ENCODE measurements around the gene OXGR1. TPM values are rescaled to one million over a fixed set of nuclear protein-coding genes. Genes with fewer than 3 reads are reported as not detected.

The OXGR1 gene
- polyA plus RNA-seq, 1 donor (not counting 4 experiments of a cell fraction or from before 2014, with no cell fraction given): not detected

GRCh38 chr13:97020689-97021240, 26.5 kb upstream of the OXGR1 start:
- no peaks in the 10 kb centered on the region for H3K9me3 ChIP-seq (ENCODE audit: control insufficient read depth, low read depth, low read length)
- H3K9me1 ChIP-seq (ENCODE audit: control insufficient read depth, extremely low read depth, insufficient read depth, low read length): no peaks in the 10 kb centered on the region
- H2AFZ ChIP-seq (ENCODE audit: control insufficient read depth, low read length): no peak overlapping the region
- H3K27ac ChIP-seq (ENCODE audit: control insufficient read depth, insufficient read depth, low read length): no peak overlapping the region
- H3K4me1 ChIP-seq (ENCODE audit: control insufficient read depth, extremely low read depth, insufficient read depth, low read length): no peaks in the 10 kb centered on the region
- no peaks in the 10 kb centered on the region for H3K79me2 ChIP-seq (ENCODE audit: control insufficient read depth, insufficient read depth, low read length)
- no peak overlapping the region for H3K9ac ChIP-seq (ENCODE audit: control insufficient read depth, extremely low read depth, insufficient read depth, low read length)
- no peak overlapping the region for H3K4me3 ChIP-seq (ENCODE audit: control insufficient read depth in 2 of 3, extremely low read depth in 1 of 3, insufficient read depth in 2 of 3, low read depth in 1 of 3, low read length in 3 of 3)
- DNase-seq (ENCODE audit: low read depth, low spot score) (no peak), FAIRE-seq (no peak)
- dilution Hi-C loops (cut with MboI; ENCODE audit: extremely low pct_ligation_motif_present, low sequenced_read_pairs): no loop called here
- H3K36me3 ChIP-seq (ENCODE audit: control insufficient read depth in 2 of 2, extremely low read depth in 1 of 2, insufficient read depth in 2 of 2, low read length in 2 of 2): no peaks in the 10 kb centered on the region
- H3K27me3 ChIP-seq (ENCODE audit: control insufficient read depth, extremely low read depth, insufficient read depth, low read length): peaks cover 7% of the 10 kb centered on the region
- no peaks in the 10 kb centered on the region for H4K20me1 ChIP-seq (ENCODE audit: control insufficient read depth, extremely low read depth, insufficient read depth, low read length)
- no peak overlapping the region for H3K4me2 ChIP-seq (ENCODE audit: control insufficient read depth, extremely low read depth, insufficient read depth, low read depth, low read length)
- TF ChIP-seq EZH2 (IDR thresholded peaks at IDR 0.05; ENCODE audit: low read length) (no peak), CTCF (optimal IDR thresholded peaks at IDR 0.05 in 1 of 3, IDR thresholded peaks at IDR 0.05 in 1 of 3, conservative IDR thresholded peaks at IDR 0.05 in 1 of 3; ENCODE audit: extremely low read depth in 1 of 3, insufficient read depth in 2 of 3, low read length in 3 of 3) (no peak)

- DNase-seq (ENCODE audit: low read depth, low spot score) (no peak), FAIRE-seq (no peak)
- H2AFZ ChIP-seq (ENCODE audit: control insufficient read depth, low read length): no peak overlapping the region
- no peaks in the 10 kb centered on the region for H3K36me3 ChIP-seq (ENCODE audit: control insufficient read depth in 2 of 2, extremely low read depth in 1 of 2, insufficient read depth in 2 of 2, low read length in 2 of 2)
- no peak overlapping the region for H3K9ac ChIP-seq (ENCODE audit: control insufficient read depth, extremely low read depth, insufficient read depth, low read length)
- H3K27me3 ChIP-seq (ENCODE audit: control insufficient read depth, extremely low read depth, insufficient read depth, low read length): peaks cover 7% of the 10 kb centered on the region
- H3K9me3 ChIP-seq (ENCODE audit: control insufficient read depth, low read depth, low read length): no peaks in the 10 kb centered on the region
- no peak overlapping the region for H3K27ac ChIP-seq (ENCODE audit: control insufficient read depth, insufficient read depth, low read length)
- no peaks in the 10 kb centered on the region for H3K4me1 ChIP-seq (ENCODE audit: control insufficient read depth, extremely low read depth, insufficient read depth, low read length)
- dilution Hi-C loops (cut with MboI; ENCODE audit: extremely low pct_ligation_motif_present, low sequenced_read_pairs): no loop called here
- H3K4me3 ChIP-seq (ENCODE audit: control insufficient read depth in 2 of 3, extremely low read depth in 1 of 3, insufficient read depth in 2 of 3, low read depth in 1 of 3, low read length in 3 of 3): no peak overlapping the region
- TF ChIP-seq EZH2 (IDR thresholded peaks at IDR 0.05; ENCODE audit: low read length) (no peak), CTCF (optimal IDR thresholded peaks at IDR 0.05 in 1 of 3, IDR thresholded peaks at IDR 0.05 in 1 of 3, conservative IDR thresholded peaks at IDR 0.05 in 1 of 3; ENCODE audit: extremely low read depth in 1 of 3, insufficient read depth in 2 of 3, low read length in 3 of 3) (no peak)
- H3K79me2 ChIP-seq (ENCODE audit: control insufficient read depth, insufficient read depth, low read length): no peaks in the 10 kb centered on the region
- no peaks in the 10 kb centered on the region for H4K20me1 ChIP-seq (ENCODE audit: control insufficient read depth, extremely low read depth, insufficient read depth, low read length)
- no peaks in the 10 kb centered on the region for H3K9me1 ChIP-seq (ENCODE audit: control insufficient read depth, extremely low read depth, insufficient read depth, low read length)
- H3K4me2 ChIP-seq (ENCODE audit: control insufficient read depth, extremely low read depth, insufficient read depth, low read depth, low read length): no peak overlapping the region
Measured at GRCh38 chr13:97020194-97020593, 25.9 kb upstream of the OXGR1 start.

Data from keratinocyte (primary cell).